GM06990 (cell line): ENCODE data around the gene UBN1.

Experiments used
- DNase-seq: peaks from one replicate; pipeline ENCODE4 v3.0.0-alpha.2; 2011; ENCODE audit not compliant: insufficient read length; ENCODE audit errors: extremely low read depth
- H3K27me3 ChIP-seq: replicated peaks from 2 replicates; pipeline ENCODE4 v1.6.0; 2011; ENCODE audit warnings: low read length; ENCODE audit not compliant: control insufficient read depth, insufficient read depth
- H3K36me3 ChIP-seq: 2 replicates; pipeline ENCODE4 v1.5.1; 2011; ENCODE audit warnings: low read length; ENCODE audit not compliant: control insufficient read depth, insufficient read depth
- H3K4me3 ChIP-seq: replicated peaks from 2 replicates; pipeline ENCODE4 v1.5.1; 2011; ENCODE audit warnings: low read depth, mild to moderate bottlenecking, control low read depth, low read length
- CTCF ChIP-seq: IDR thresholded peaks from 2 replicates; pipeline ENCODE4 v1.5.1; 2011; ENCODE audit warnings: low read length, control low read depth, mild to moderate bottlenecking, inconsistent platforms; ENCODE audit not compliant: insufficient read depth, poor library complexity, severe bottlenecking

Gene UBN1

GRCh38 chr16:4931381-4931780 lies 84.1 kb downstream of the UBN1 start:
- H3K27me3 ChIP-seq: no peaks in the 10 kb centered on the region; the same call in 1 of the 2 replicates
- no peak for DNase-seq
- no peak overlapping the region for H3K4me3 ChIP-seq
- no peaks in the 10 kb centered on the region for H3K36me3 ChIP-seq
- TF ChIP-seq CTCF: no peak
